A673 (cell line): ENCODE data around the gene ESR2.

Experiments used
- EZH2 ChIP-seq: fragments of 200-600 bp; sonication (generic); IDR thresholded peaks from 2 replicates; pipeline ENCODE4 v1.6.1; 2017; ENCODE audit warnings: borderline replicate concordance, low read depth, mild to moderate bottlenecking, mixed read lengths, antibody characterized with exemption, low read length; ENCODE audit not compliant: poor library complexity, severe bottlenecking
- TF ChIP-seq, protein P1 (sequence below): fragments of 300-800, 200-600 bp; sonication (generic); conservative IDR thresholded peaks from 2 replicates; pipeline ENCODE4 v1.5.1; 2017; ENCODE audit warnings: low read depth, mild to moderate bottlenecking, antibody characterized with exemption, low read length, moderate library complexity, mixed read lengths

GRCh38 chr14:64324895-64325294 lies 30.7 kb upstream of the ESR2 start:
- TF ChIP-seq, protein P1, sequence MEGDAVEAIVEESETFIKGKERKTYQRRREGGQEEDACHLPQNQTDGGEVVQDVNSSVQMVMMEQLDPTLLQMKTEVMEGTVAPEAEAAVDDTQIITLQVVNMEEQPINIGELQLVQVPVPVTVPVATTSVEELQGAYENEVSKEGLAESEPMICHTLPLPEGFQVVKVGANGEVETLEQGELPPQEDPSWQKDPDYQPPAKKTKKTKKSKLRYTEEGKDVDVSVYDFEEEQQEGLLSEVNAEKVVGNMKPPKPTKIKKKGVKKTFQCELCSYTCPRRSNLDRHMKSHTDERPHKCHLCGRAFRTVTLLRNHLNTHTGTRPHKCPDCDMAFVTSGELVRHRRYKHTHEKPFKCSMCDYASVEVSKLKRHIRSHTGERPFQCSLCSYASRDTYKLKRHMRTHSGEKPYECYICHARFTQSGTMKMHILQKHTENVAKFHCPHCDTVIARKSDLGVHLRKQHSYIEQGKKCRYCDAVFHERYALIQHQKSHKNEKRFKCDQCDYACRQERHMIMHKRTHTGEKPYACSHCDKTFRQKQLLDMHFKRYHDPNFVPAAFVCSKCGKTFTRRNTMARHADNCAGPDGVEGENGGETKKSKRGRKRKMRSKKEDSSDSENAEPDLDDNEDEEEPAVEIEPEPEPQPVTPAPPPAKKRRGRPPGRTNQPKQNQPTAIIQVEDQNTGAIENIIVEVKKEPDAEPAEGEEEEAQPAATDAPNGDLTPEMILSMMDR = no peak
- no peak for TF ChIP-seq EZH2
